CD4-positive, alpha-beta memory T cell (primary cell): ENCODE results near the gene ACKR1. TPM values are rescaled to one million over a fixed set of nuclear protein-coding genes. Genes with fewer than 3 reads are reported as not detected.

ENCODE experiments used
- CTCF ChIA-PET: fragments of 350-600 bp; sonication (Branson Sonifier 250); formaldehyde crosslinking; loops from one replicate; lab custom pipeline; 2021; ENCODE audit warnings: inconsistent platforms; ENCODE audit not compliant: partially characterized antibody; lab: Charles Lee
- POLR2A ChIA-PET: fragments of 350-600 bp; sonication (Branson Sonifier 250); formaldehyde crosslinking; loops from one replicate; lab custom pipeline; 2021; ENCODE audit not compliant: partially characterized antibody; lab: Charles Lee
- DNase-seq, 5 donors: peaks; one replicate each; pipeline versions ENCODE4 v3.0.0 to v3.0.0-alpha.2; 2020 to 2022; ENCODE audit warnings: mixed read lengths in 1 of 5
- H3K27ac ChIP-seq: one replicate; pipeline ENCODE4 v1.7.0; 2013; ENCODE audit warnings: low read depth, low read length
- H3K27me3 ChIP-seq: 2 replicates; pipeline ENCODE4 v1.7.0; 2013; ENCODE audit warnings: mild to moderate bottlenecking, low read length, moderate library complexity; ENCODE audit not compliant: insufficient read depth
- H3K36me3 ChIP-seq: 2 replicates; pipeline ENCODE4 v1.7.0; 2013; ENCODE audit warnings: mild to moderate bottlenecking, low read length, moderate library complexity; ENCODE audit not compliant: insufficient read depth
- H3K4me1 ChIP-seq: 2 replicates; pipeline ENCODE4 v1.7.0; 2013; ENCODE audit warnings: mild to moderate bottlenecking, low read length, moderate library complexity; ENCODE audit not compliant: insufficient read depth
- H3K4me3 ChIP-seq, 2 donors: one replicate each; pipeline ENCODE4 v1.7.0; 2013; ENCODE audit warnings: low read length in 2 of 2, mild to moderate bottlenecking in 1 of 2
- H3K9me3 ChIP-seq, 2 donors: one replicate each; pipeline ENCODE4 v1.7.0; 2013; ENCODE audit warnings: low read length in 2 of 2, control low read depth in 1 of 2; ENCODE audit not compliant: control insufficient read depth in 1 of 2
- H3K27ac Mint-ChIP-seq, 7 donors: one replicate each; pipeline ENCODE4 v1.8.0; 2020 to 2021; ENCODE audit warnings: mixed read lengths in 7 of 7, mild to moderate bottlenecking in 6 of 7, inconsistent platforms in 3 of 7, moderate library complexity in 3 of 7
- H3K27me3 Mint-ChIP-seq, 2 donors: one replicate each; pipeline ENCODE4 v1.8.0; 2020 to 2021; ENCODE audit warnings: mixed read lengths in 2 of 2
- H3K36me3 Mint-ChIP-seq, 2 donors: one replicate each; pipeline ENCODE4 v1.8.0; 2020 to 2021; ENCODE audit warnings: mixed read lengths in 2 of 2, inconsistent platforms in 1 of 2, mild to moderate bottlenecking in 1 of 2
- H3K4me1 Mint-ChIP-seq, 4 donors: one replicate each; pipeline ENCODE4 v1.8.0; 2020 to 2021; ENCODE audit warnings: mixed read lengths in 4 of 4, mild to moderate bottlenecking in 1 of 4
- H3K4me3 Mint-ChIP-seq, 8 donors: one replicate each; pipeline ENCODE4 v1.8.0; 2020 to 2021; ENCODE audit warnings: mixed read lengths in 8 of 8, mild to moderate bottlenecking in 7 of 8, moderate library complexity in 6 of 8, inconsistent platforms in 3 of 8
- H3K9me3 Mint-ChIP-seq, 8 donors: one replicate each; pipeline ENCODE4 v1.8.0; 2020 to 2021; ENCODE audit warnings: mixed read lengths in 8 of 8, mild to moderate bottlenecking in 5 of 8, inconsistent platforms in 3 of 8, moderate library complexity in 1 of 8
- intact Hi-C: fragments of 100-400 bp; cut with micrococcal nuclease; formaldehyde crosslinking; loops from one replicate; pipeline ENCODE4 v1.15.1; 2023
- polyA plus RNA-seq, 2 donors: library from polyadenylated mRNA; unstranded; fragments of 300-500 nt; fragmentation: Illumina TruSeq; gene quantifications; one replicate each; pipeline ENCODE4 v1.2.3, GENCODE V29; 2021
- total RNA-seq, 2 experiments: library from RNA; stranded (reverse); gene quantifications; one replicate each; pipeline ENCODE4 v1.2.3, GENCODE V29; 2021

ACKR1 gene
- total and polyA plus RNA-seq, 4 experiments from 2014 or later: not detected

DNA sequence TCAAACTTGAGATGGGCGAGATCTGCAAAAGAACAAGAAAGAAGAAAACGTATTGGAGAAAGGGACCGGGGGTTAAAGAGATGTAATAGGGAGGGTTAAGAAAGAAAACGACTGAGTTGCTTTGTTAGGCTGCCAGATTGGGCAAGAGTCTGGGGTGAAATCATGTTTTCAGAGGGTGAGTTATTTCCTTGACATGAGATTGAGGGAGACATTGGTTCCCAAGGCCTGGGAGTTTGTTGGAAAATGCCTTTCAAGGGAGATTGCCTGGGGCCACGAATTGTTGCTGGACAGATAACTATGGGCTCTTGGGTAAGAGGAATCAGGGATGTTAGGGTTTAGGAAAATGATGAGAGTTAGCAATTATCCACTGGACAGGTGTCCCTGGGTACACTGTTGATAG lies 34.0 kb upstream of the ACKR1 start:
- ChIA-PET POLR2A (no interaction called here), CTCF (no interaction called here)
- H3K9me3 Mint-ChIP-seq: no peaks in the 10 kb centered on the region
- peaks cover 11% of the 10 kb centered on the region for H3K27me3 ChIP-seq
- H3K36me3 ChIP-seq: no peaks in the 10 kb centered on the region
- DNase-seq: no peak
- peaks cover 0 to 5% (median 3%) of the 10 kb centered on the region in 4 donors for H3K4me1 Mint-ChIP-seq
- peaks cover 47 to 68% of the 10 kb centered on the region in 2 donors for H3K27me3 Mint-ChIP-seq
- peak overlapping the region in 3 of 8 donors; percentile 4 to 19 (median 12) for H3K4me3 Mint-ChIP-seq
- no peaks in the 10 kb centered on the region for H3K9me3 ChIP-seq
- no peak overlapping the region for H3K4me3 ChIP-seq
- no peak overlapping the region for H3K27ac ChIP-seq
- H3K27ac Mint-ChIP-seq: no peak overlapping the region
- intact Hi-C loops: no loop called here
- no peaks in the 10 kb centered on the region for H3K36me3 Mint-ChIP-seq
- no peaks in the 10 kb centered on the region for H3K4me1 ChIP-seq

DNA sequence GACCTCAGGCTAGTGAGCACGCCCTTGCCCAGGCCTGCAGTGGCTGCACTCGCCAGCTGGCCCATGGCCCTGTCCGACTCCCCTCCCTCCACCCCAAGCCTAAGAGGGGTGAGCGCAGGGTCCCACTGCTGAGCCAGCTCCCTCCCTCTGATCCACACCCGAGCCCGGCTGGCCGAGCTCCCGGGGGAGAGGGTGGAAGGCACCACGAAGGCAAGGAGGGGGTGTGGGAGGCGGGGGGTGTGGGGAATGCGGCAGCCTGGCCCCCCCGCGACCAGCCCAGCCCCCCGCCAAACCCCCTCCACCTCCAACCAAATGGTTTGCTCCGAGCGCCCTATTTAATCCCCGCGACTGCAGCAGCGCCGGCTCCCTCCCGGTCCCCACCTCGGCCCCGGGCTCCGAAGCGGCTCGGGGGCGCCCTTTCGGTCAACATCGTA lies 33.4 kb upstream of the ACKR1 start, which contains the start of gene CADM3:
Gene CADM3 (plus strand): TSS at position 362 of the 434 bp plus-strand sequence. CDS start 151 bp downstream, outside the sequence.
- Mint-ChIP-seq H3K36me3 (no peaks in the 10 kb centered on the region), H3K4me1 (peaks cover 0 to 5% (median 3%) of the 10 kb centered on the region in 4 donors), H3K27ac (no peak within 1 kb of the TSS), H3K9me3 (no peaks in the 10 kb centered on the region), H3K27me3 (peaks cover 47 to 63% of the 10 kb centered on the region in 2 donors), H3K4me3 (peak within 1 kb of the TSS in 5 of 8 donors; percentile 4 to 58 (median 25))
- H3K9me3 ChIP-seq: no peaks in the 10 kb centered on the region
- intact Hi-C loops: no loop called here
- DNase-seq: peak in 1 of 5 donors; percentile 29
- ChIA-PET CTCF (no interaction called here), POLR2A (no interaction called here)
- H3K4me1 ChIP-seq: no peaks in the 10 kb centered on the region
- no peak within 1 kb of the TSS for H3K27ac ChIP-seq
- H3K4me3 ChIP-seq: no peak within 1 kb of the TSS
- H3K27me3 ChIP-seq: peaks cover 11% of the 10 kb centered on the region
- H3K36me3 ChIP-seq: no peaks in the 10 kb centered on the region

GRCh38 chr1:159171688-159172501 lies 32.8 kb upstream of the ACKR1 start:
- ChIA-PET CTCF (no interaction called here), POLR2A (no interaction called here)
- DNase-seq: no peak
- Histone ChIP-seq H3K27ac (no peak overlapping the region), H3K4me3 (no peak overlapping the region), H3K9me3 (no peaks in the 10 kb centered on the region), H3K36me3 (no peaks in the 10 kb centered on the region), H3K4me1 (no peaks in the 10 kb centered on the region), H3K27me3 (peaks cover 11% of the 10 kb centered on the region)
- intact Hi-C loops: no loop called here
- peak overlapping the region in 5 of 8 donors; percentile 1 to 58 (median 25) for H3K4me3 Mint-ChIP-seq
- H3K4me1 Mint-ChIP-seq: peaks cover 0 to 5% (median 3%) of the 10 kb centered on the region in 4 donors
- peaks cover 43 to 59% of the 10 kb centered on the region in 2 donors for H3K27me3 Mint-ChIP-seq
- no peaks in the 10 kb centered on the region for H3K9me3 Mint-ChIP-seq
- no peak overlapping the region for H3K27ac Mint-ChIP-seq
- H3K36me3 Mint-ChIP-seq: no peaks in the 10 kb centered on the region

DNA sequence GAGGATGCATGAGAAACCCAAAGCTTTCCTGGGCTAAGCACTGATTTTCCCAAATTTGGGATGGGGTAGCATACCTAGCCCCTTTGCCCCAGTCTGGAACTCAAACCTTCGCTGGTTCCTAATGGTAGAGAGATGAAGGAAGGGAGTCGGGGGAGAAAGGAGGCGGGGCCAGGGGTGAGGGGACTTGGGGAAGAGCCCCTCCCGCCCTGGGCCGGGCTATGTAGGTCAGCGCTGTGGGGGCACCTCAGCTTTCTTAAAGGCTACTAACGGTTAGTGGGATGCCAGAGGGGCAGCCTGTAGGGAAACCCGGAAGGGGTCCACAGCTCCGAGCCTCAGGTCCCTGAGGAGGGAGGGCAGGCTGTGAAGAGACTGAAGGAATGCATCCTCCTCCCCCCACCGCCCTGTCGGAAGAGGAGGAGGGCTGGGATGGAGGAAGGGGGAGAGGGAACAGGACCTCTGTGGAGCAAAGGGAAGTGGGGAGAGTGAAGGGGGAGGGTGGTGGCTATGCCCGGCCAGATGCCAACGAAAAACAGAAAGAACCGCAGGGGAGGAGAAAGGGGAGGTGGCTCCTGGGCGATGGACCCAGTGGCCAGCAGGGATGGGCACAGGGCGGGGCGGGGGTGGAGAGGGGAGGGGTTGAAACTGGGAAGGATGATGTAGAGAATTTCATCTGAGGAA lies 31.9 kb upstream of the ACKR1 start:
- H3K36me3 Mint-ChIP-seq: no peaks in the 10 kb centered on the region
- Histone ChIP-seq H3K4me3 (no peak overlapping the region), H3K4me1 (no peaks in the 10 kb centered on the region), H3K36me3 (no peaks in the 10 kb centered on the region), H3K27ac (no peak overlapping the region), H3K9me3 (no peaks in the 10 kb centered on the region), H3K27me3 (peaks cover 11% of the 10 kb centered on the region)
- no peak overlapping the region for H3K27ac Mint-ChIP-seq
- H3K9me3 Mint-ChIP-seq: peaks cover 0 to 3% (median 0%) of the 10 kb centered on the region in 8 donors
- no peak overlapping the region for H3K4me3 Mint-ChIP-seq
- DNase-seq: no peak
- H3K4me1 Mint-ChIP-seq: peaks cover 0 to 5% (median 3%) of the 10 kb centered on the region in 4 donors
- peaks cover 43 to 59% of the 10 kb centered on the region in 2 donors for H3K27me3 Mint-ChIP-seq
- ChIA-PET POLR2A (no interaction called here), CTCF (no interaction called here)
- intact Hi-C loops: no loop called here

GRCh38 chr1:159173320-159173719 lies 31.4 kb upstream of the ACKR1 start:
- ChIA-PET CTCF (no interaction called here), POLR2A (no interaction called here)
- Mint-ChIP-seq H3K4me3 (no peak overlapping the region), H3K36me3 (no peaks in the 10 kb centered on the region), H3K27me3 (peaks cover 38 to 55% of the 10 kb centered on the region in 2 donors), H3K4me1 (peaks cover 0 to 5% (median 3%) of the 10 kb centered on the region in 4 donors), H3K27ac (no peak overlapping the region), H3K9me3 (peaks cover 0 to 3% (median 0%) of the 10 kb centered on the region in 8 donors)
- Histone ChIP-seq H3K4me1 (no peaks in the 10 kb centered on the region), H3K4me3 (no peak overlapping the region), H3K27ac (no peak overlapping the region), H3K9me3 (no peaks in the 10 kb centered on the region), H3K36me3 (no peaks in the 10 kb centered on the region), H3K27me3 (peaks cover 11% of the 10 kb centered on the region)
- DNase-seq: no peak
- intact Hi-C loops: no loop called here

DNA sequence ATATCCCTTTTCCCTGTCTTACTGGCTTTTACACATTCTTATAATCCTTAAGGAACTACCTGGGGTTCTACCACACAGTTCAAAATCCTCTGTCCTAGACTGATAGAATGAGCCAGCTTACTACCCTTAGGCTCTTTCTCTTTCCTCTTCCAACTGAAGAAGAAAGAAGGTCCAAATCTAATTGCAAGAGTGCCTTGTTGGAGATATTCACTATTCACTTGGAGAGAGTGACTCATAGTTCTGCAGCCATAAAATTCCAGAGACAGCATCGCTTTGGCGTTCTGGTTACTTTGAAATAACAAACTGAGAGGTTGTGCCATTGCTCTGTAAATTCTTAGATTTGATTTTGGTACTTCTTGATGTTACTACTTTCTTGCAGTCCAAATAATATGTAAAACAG lies 29.1 kb upstream of the ACKR1 start:
- H3K36me3 ChIP-seq: no peaks in the 10 kb centered on the region
- no peaks in the 10 kb centered on the region for H3K4me1 ChIP-seq
- Mint-ChIP-seq H3K27ac (no peak overlapping the region), H3K4me3 (no peak overlapping the region), H3K4me1 (peaks cover 0 to 5% (median 3%) of the 10 kb centered on the region in 4 donors), H3K9me3 (peaks cover 0 to 3% (median 0%) of the 10 kb centered on the region in 8 donors), H3K27me3 (peaks cover 29 to 45% of the 10 kb centered on the region in 2 donors), H3K36me3 (no peaks in the 10 kb centered on the region)
- peaks cover 17% of the 10 kb centered on the region for H3K27me3 ChIP-seq
- H3K9me3 ChIP-seq: no peaks in the 10 kb centered on the region
- DNase-seq: no peak
- H3K27ac ChIP-seq: no peak overlapping the region
- H3K4me3 ChIP-seq: no peak overlapping the region
- POLR2A ChIA-PET: no interaction called here
- intact Hi-C loops: no loop called here
- CTCF ChIA-PET: interaction anchor here (1.0 kb wide), 1 partner anchor 14 kb away, joined by 3 read pairs; no protein-coding TSS in a partner anchor
